ENCODE measurements around the gene OPN1LW.
"Not testable (repeated sequence)": the region's sequence is repeated elsewhere in the genome, so short reads cannot be mapped to it uniquely, and the experiment has no call there.

OPN1LW gene

DNA sequence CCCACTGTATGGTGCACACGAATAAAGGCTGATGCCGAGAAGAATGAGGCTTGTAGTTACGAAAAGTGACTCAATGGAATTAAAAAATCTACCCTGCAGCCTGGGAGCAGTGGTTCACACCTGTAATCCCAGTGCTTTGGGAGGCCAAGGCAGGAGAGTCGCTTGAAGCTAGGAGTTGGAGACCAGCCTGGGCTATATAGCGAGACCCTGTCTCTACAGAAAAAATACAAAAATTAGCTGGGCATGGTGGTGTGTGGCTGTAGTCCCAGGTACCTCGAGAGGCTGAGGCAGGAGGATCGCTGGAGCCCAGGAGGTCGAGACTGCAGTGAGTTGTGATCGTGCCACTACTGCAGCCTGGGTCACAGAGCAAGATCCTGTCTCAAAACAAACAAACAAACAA lies 11.7 kb upstream of the OPN1LW start:
- in situ Hi-C loops (cut with MboI; ENCODE audit: low sequenced_read_pairs): no loop called here

DNA sequence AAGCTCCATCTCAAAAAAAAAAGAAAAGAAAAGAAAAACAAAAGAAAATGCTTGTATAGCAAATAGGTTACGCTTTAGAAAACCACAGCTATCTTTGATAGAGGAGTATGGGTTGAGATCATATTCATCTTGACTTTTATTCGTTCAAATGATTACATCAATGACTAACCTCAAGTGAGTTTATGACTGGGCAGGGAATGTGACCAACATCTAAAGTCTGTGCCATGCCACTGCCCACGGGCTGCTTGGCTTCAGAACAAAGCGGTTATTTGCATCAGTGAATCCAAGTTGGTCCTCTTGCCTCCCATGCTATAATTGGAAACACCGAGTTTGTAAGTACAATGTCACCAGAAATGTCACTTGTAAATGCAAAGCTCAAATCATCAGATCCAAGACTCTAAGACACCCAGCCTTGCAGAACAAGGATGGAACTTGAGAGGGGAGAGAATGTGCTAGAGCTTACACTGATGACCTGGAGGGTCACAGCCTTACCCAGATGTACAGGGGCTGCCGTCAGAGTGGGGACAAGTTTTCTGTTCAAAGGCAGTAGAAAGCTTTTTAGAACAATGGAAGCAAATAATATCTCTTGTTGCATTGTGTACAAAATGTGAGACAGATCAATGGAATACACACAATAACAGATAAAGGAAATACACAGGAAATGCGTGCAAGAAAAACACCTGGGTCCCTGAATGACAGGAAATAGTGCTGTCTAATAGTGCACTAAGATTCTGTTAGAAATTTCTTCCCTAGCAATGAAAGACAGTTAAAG lies 8.4 kb upstream of the OPN1LW start:
- in situ Hi-C loops (cut with MboI; ENCODE audit: low sequenced_read_pairs): no loop called here

DNA sequence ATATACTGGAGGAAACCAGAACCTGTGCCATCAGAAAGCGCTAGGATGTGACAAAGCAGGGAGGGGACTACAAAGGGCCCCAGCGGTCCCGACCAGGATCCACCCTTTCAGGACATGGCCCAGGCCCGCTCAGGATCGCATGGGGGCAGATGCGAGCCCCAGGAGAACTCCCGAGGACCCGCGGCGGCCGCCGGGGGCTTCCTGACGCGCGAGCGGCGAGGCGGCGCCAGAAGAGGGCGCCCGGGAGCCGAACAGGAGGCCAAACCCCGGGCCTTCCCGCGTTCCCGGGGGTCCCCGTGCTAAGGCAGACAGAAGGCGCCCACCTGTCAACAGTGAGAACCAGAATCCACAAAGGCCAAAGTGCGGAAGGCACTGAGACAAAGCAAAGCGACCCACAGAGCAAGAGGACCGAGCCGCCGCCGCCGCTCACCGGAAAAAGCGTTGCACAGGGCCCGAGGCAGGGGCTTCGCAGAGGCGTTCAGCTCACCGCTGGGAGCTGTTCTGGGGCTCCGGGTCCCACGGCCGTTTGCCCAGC lies 7.3 kb upstream of the OPN1LW start:
- in situ Hi-C loops (cut with MboI; ENCODE audit: low sequenced_read_pairs): no loop called here

DNA sequence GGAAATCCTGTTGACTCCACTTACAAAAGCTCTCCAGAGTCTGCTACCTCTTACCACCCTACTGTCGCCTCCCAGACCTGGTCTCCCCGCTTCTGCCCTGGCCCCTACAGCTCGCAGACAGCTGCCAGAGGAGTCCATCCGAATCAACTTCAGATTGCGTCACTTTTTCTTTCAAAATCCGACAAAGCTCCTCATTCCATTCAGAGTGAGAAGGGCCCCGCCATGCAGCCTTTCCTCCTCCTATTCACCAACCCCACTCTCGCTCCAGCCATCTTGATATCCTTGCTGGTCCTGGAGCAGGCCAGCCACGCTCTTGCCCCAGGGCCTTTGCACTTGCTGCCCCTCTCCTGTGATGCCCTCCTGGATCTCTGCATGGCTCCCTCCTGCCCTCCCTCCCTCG lies 5.2 kb upstream of the OPN1LW start:
- in situ Hi-C loops (cut with MboI; ENCODE audit: low sequenced_read_pairs): no loop called here

DNA sequence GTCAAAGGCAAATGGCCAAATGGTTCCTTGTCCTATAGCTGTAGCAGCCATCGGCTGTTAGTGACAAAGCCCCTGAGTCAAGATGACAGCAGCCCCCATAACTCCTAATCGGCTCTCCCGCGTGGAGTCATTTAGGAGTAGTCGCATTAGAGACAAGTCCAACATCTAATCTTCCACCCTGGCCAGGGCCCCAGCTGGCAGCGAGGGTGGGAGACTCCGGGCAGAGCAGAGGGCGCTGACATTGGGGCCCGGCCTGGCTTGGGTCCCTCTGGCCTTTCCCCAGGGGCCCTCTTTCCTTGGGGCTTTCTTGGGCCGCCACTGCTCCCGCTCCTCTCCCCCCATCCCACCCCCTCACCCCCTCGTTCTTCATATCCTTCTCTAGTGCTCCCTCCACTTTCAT lies 3.8 kb upstream of the OPN1LW start:
- in situ Hi-C loops (cut with MboI; ENCODE audit: low sequenced_read_pairs): no loop called here

DNA sequence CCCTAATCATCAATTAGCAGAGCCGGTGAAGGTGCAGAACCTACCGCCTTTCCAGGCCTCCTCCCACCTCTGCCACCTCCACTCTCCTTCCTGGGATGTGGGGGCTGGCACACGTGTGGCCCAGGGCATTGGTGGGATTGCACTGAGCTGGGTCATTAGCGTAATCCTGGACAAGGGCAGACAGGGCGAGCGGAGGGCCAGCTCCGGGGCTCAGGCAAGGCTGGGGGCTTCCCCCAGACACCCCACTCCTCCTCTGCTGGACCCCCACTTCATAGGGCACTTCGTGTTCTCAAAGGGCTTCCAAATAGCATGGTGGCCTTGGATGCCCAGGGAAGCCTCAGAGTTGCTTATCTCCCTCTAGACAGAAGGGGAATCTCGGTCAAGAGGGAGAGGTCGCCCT lies 3.3 kb upstream of the OPN1LW start:
- in situ Hi-C loops (cut with MboI; ENCODE audit: low sequenced_read_pairs): no loop called here

DNA sequence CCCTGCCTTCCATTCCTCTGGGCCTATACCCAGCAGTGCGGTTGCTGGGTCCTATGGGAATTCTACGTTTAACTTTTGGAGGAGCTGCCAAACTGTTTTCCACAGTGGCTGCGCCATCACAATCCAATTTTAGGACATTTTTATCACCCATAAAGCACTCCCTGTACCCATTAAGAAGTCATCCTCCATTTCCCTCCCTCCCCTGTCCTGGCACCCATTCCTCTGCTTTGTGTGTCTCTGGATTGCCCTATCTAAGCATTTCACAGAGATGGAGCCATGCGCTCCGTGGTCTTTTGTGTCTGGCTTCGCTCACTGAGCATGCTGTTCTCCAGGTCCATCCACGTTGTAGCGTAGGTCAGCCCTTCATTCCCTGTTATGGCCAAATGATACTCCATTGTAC lies 1.7 kb upstream of the OPN1LW start:
- in situ Hi-C loops (cut with MboI; ENCODE audit: low sequenced_read_pairs): no loop called here

DNA sequence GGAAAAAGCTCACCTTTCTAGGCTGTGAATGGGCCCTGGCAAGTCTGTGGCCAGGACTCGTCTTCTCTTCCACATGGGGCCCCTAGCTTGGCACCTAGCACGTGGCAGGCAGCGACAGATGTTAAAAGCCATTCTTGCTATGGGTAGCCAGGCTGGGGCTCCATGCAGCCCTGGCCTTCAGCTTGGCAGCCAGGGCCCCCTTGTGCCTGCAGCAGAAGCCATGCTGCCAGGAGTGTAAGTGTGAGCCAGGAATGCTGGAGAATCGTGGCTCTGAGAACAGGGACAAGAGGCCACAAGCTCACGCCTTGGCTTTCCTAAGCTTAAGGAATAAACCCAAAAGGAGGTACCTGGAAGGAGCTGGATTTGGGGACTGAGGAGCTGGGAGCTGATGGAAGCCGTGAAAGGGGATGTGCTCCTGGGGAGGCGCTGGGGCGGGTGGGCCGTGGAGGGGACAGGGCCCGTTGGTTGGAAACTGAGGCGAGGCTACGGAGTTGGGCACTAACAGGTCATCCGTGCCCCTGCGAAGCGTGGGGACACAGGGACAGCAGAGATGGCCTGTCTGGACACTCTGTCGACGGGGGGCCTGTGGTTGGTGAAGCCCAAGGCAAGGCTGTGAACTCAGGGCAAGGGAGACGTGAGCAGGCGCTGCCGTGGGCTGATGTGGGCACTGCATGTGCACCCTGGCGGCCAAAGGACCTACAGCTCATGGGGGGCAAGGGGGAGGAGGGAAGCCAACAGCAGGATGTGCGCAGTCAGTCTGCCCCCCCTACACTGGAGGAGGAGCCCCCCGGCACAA lies 895 bp upstream of the OPN1LW start:
- in situ Hi-C loops (cut with MboI; ENCODE audit: low sequenced_read_pairs): no loop called here

DNA sequence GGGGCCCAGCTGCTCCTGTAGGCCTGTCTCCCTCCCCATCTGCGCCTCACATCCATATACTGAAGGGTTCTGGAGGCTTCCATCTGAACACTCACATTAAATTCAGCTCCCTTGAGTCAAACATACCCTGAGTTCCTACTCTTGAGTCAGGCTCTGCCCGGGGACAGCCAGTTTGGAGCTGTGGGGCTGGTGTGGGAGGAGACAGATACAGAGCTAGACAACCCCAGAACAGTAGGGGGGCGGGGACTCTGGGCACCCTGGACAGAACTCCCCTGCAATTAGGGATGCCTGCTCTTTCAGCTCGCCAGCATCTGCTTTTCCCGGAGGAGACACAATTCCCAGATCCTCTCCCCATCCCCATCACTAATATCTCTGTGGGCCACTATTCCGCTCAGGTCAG lies 7.0 kb downstream of the OPN1LW start:
- in situ Hi-C loops (cut with MboI; ENCODE audit: low sequenced_read_pairs): not testable (repeated sequence)

DNA sequence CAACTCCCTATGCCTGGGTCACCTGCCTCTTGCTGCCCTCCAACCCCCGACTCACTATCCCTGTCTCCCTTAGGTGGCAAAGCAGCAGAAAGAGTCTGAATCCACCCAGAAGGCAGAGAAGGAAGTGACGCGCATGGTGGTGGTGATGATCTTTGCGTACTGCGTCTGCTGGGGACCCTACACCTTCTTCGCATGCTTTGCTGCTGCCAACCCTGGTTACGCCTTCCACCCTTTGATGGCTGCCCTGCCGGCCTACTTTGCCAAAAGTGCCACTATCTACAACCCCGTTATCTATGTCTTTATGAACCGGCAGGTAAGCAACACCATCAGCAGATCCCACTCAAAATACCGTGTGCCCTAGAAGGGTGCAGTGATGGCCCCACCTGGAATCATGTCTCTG lies 12.2 kb downstream of the OPN1LW start:
- in situ Hi-C loops (cut with MboI; ENCODE audit: low sequenced_read_pairs): not testable (repeated sequence)

DNA sequence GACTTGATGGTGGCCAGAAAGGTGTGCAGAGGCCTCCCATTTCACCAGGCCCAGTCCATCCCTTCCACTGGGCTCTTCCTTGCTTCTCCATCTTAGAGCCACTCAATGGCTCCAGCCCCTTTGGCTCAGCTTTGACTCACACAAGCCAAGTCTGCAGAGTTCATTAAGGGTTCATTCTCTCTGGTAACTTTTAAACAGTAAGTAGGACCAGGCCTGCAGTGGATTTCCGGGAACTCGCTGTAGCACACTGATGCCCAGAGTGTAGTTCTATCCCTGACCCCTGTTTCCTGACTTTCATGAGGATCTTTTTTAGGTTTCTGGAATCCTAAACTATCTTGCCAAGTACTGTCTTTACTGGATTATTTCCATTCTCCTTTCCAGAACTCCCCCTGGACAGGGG lies 13.2 kb downstream of the OPN1LW start:
- in situ Hi-C loops (cut with MboI; ENCODE audit: low sequenced_read_pairs): not testable (repeated sequence)

DNA sequence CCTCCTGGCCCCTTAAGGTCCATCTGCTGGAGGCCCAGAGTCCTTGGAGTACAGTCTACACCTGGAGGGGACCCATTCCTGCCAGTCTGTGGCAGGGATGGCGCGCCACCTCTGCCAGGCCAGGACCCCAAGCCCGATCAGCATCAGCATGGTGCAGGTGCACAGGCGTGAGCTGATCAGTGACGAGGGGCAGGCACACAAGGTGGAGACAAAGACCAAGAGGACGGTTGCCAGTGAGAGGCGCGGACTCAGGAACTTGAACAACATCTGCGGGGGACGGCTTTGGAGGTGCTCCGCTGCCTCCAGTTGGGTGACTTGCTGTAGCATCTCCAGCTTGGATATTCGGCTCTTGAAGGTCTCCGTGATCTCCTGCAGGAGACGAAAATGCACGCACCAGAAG lies 15.3 kb downstream of the OPN1LW start:
- in situ Hi-C loops (cut with MboI; ENCODE audit: low sequenced_read_pairs): not testable (repeated sequence)

DNA sequence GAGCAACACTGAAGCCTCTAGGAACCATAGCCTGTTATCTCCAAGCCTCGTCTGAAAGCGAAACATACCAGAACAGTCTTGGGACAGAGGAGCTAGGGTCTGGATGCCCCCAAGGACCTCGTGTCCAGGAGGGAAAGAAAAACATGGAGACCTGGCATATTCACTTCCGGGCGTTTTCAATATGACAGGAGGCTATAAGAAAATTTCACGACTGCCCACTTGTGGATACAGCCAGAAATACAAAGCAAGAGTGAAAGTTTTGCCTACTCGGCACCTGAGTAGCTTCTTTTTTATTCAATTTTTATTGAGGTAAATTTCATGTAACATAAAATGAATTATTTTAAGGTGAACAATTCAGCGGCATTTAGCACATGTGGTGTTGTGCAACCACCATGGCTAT lies 20.9 kb downstream of the OPN1LW start:
- in situ Hi-C loops (cut with MboI; ENCODE audit: low sequenced_read_pairs): not testable (repeated sequence)

DNA sequence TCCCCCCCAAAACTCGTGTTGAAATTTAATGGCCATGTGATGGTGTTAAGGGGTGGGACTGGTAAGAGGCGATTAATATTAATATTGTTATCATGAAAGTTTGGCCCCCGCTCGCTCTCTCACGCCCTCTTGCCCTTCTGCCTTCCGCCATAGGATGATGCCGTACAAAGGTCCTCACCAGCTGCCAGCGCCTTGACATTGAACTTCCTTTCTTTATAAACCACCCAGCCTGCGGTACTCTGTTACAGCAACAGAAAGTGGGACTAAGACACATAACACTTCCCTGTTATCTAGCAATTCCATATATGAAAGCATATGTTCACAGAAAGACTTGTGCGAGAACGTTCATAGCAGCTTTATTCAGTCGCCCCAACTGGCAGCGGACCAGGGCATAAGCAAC lies 24.3 kb downstream of the OPN1LW start:
- in situ Hi-C loops (cut with MboI; ENCODE audit: low sequenced_read_pairs): not testable (repeated sequence)

DNA sequence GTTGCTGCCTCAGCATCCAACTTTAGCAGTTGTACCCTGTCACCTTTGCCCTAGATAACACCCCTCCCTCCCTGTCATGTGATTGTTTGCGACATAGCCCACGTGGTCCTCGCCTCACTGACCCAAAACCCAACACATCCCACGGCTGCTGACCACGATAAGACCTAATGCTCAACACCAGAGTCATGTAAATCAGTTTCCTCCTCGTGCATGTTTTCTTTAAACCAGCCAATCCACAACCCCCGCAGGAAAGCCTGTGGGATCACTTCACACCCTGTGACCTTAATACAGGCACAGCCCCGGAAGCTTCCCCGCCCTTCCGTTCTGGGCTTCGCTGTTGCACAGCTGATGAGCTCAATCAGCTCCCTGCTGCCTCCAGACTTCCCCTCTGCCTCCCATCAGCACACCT lies 28.5 kb downstream of the OPN1LW start:
- in situ Hi-C loops (cut with MboI; ENCODE audit: low sequenced_read_pairs): not testable (repeated sequence)

DNA sequence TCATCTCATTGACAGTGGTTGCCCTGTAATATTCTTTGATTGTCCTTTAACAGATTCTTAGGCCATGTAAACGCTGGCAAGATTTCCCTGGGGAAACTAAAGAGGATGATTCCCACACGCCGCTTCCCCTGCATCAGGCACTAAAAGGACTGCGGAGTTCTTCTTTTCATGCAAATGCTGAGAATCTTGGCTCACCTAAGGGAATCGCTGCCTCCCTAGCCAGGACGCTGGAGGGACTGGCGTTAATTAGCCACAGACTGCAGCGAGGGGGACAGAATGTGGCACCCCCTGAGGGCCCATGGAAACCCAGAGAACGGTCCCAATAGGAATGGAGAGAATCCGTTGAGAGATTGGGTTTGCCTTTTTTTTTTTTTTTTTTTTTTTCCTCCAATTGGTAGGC lies 30.3 kb downstream of the OPN1LW start:
- in situ Hi-C loops (cut with MboI; ENCODE audit: low sequenced_read_pairs): not testable (repeated sequence)

DNA sequence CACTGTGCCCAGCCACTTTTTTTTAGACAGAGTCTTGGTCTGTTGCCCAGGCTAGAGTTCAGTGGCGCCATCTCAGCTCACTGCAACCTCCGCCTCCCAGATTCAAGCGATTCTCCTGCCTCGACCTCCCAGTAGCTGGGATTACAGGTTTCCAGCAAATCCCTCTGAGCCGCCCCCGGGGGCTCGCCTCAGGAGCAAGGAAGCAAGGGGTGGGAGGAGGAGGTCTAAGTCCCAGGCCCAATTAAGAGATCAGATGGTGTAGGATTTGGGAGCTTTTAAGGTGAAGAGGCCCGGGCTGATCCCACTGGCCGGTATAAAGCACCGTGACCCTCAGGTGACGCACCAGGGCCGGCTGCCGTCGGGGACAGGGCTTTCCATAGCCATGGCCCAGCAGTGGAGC lies 38.3 kb downstream of the OPN1LW start, which contains the start of gene OPN1MW:
TSS of gene OPN1MW (plus strand) at position 301 of the 400 bp plus-strand sequence. CDS start at position 383, 82 bp downstream.
- in situ Hi-C loops (cut with MboI; ENCODE audit: low sequenced_read_pairs): not testable (repeated sequence)

DNA sequence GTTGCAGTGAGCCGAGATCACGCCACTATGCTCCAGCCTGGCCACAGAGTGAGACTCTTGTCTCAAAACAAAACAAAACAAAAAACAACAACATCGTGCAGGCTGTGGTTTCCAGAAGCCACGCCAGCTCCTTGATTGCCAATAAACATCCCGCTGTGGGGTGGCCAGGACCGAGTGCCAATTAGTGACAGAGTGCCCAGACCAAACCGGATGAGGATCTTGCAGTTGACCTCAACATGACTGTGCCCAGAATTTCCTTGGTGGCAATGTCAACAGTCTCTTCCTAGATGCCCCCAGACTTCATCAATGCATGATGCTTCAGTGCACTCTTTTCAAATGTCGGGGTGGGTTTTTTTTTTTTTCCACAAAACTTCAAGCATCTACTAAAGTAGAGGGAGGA lies 39.8 kb downstream of the OPN1LW start:
- in situ Hi-C loops (cut with MboI; ENCODE audit: low sequenced_read_pairs): not testable (repeated sequence)

DNA sequence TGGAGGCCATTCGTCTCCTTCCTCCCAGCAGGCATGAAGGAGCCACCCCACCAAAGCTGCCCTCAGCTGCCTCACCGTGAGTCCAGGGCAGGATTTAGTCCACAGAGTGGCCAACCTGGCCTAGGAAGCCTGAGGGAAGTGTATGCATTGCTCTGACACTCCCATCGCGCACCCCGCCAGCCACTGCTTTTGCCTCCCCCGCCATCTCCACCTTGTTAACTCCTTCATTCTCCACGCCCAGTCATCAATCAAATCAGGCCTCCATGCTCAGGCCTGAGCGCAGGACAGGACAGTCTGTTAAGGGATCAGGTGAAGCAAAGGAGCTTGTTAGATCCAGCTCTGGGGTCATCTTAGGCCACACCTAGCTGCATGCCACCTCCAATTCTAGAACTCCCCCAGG lies 48.8 kb downstream of the OPN1LW start:
- in situ Hi-C loops (cut with MboI; ENCODE audit: low sequenced_read_pairs): not testable (repeated sequence)

DNA sequence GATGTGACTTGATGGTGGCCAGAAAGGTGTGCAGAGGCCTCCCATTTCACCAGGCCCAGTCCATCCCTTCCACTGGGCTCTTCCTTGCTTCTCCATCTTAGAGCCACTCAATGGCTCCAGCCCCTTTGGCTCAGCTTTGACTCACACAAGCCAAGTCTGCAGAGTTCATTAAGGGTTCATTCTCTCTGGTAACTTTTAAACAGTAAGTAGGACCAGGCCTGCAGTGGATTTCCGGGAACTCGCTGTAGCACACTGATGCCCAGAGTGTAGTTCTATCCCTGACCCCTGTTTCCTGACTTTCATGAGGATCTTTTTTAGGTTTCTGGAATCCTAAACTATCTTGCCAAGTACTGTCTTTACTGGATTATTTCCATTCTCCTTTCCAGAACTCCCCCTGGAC lies 50.3 kb downstream of the OPN1LW start:
- in situ Hi-C loops (cut with MboI; ENCODE audit: low sequenced_read_pairs): not testable (repeated sequence)

DNA sequence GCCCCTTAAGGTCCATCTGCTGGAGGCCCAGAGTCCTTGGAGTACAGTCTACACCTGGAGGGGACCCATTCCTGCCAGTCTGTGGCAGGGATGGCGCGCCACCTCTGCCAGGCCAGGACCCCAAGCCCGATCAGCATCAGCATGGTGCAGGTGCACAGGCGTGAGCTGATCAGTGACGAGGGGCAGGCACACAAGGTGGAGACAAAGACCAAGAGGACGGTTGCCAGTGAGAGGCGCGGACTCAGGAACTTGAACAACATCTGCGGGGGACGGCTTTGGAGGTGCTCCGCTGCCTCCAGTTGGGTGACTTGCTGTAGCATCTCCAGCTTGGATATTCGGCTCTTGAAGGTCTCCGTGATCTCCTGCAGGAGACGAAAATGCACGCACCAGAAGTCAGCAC lies 52.4 kb downstream of the OPN1LW start:
- in situ Hi-C loops (cut with MboI; ENCODE audit: low sequenced_read_pairs): not testable (repeated sequence)

Measured in HL-60/S4 treated with retinoic acid at 250 ng/mL for 4 days and 3 days (cell line).